NCI-H748 (cell line): ENCODE data around the gene JPH4.

ENCODE experiments used
- DNase-seq: peaks from one replicate; lab custom pipeline; 2025; ENCODE audit not compliant: unreplicated experiment; lab: John Stamatoyannopoulos, UW

Gene JPH4

GRCh38 chr14:23578560-23579310, at the start of gene JPH4:
TSS of gene JPH4 (minus strand) at chr14:23578790. CDS start at chr14:23577453, 1,337 bp downstream.
- peak; percentile 69 for DNase-seq

- DNase-seq = no peak
Observed at GRCh38 chr14:23627961-23628360, 49.4 kb upstream of the JPH4 start.

GRCh38 chr14:23626946-23627345, 48.4 kb upstream of the JPH4 start:
- DNase-seq = no peak

- DNase-seq = no peak
Observed at GRCh38 chr14:23624830-23625404, 46.3 kb upstream of the JPH4 start.

GRCh38 chr14:23623962-23624361, 45.4 kb upstream of the JPH4 start:
- DNase-seq = no peak

GRCh38 chr14:23622990-23623389, 44.4 kb upstream of the JPH4 start:
- no peak for DNase-seq

GRCh38 chr14:23621932-23622730, 43.5 kb upstream of the JPH4 start:
- no peak for DNase-seq

GRCh38 chr14:23621204-23621931, 42.8 kb upstream of the JPH4 start:
- no peak for DNase-seq

- DNase-seq = no peak
Observed at GRCh38 chr14:23620177-23620702, 41.6 kb upstream of the JPH4 start.

- DNase-seq = no peak
Observed at GRCh38 chr14:23618415-23618988, 39.9 kb upstream of the JPH4 start.

- no peak for DNase-seq
Observed at GRCh38 chr14:23617539-23617938, 38.9 kb upstream of the JPH4 start.

GRCh38 chr14:23615856-23616255, 37.3 kb upstream of the JPH4 start:
- DNase-seq = no peak

- DNase-seq = no peak
Observed at GRCh38 chr14:23614395-23614828, 35.8 kb upstream of the JPH4 start.

- DNase-seq = no peak
Observed at GRCh38 chr14:23613242-23614070, 34.9 kb upstream of the JPH4 start.

GRCh38 chr14:23612802-23613201, 34.2 kb upstream of the JPH4 start:
- DNase-seq = no peak

GRCh38 chr14:23612354-23612732, 33.8 kb upstream of the JPH4 start:
- no peak for DNase-seq

GRCh38 chr14:23610815-23611289, 32.3 kb upstream of the JPH4 start:
- DNase-seq = no peak

- no peak for DNase-seq
Observed at GRCh38 chr14:23610090-23610814, 31.7 kb upstream of the JPH4 start.
